Measurements from ENCODE around the gene ZNF862. TPM values are rescaled to one million over a fixed set of nuclear protein-coding genes. Genes with fewer than 3 reads are reported as not detected.

Gene ZNF862
- total RNA-seq, 4 donors from 2014 or later, result 6.6 to 40.3 (median 18.6) TPM

DNA sequence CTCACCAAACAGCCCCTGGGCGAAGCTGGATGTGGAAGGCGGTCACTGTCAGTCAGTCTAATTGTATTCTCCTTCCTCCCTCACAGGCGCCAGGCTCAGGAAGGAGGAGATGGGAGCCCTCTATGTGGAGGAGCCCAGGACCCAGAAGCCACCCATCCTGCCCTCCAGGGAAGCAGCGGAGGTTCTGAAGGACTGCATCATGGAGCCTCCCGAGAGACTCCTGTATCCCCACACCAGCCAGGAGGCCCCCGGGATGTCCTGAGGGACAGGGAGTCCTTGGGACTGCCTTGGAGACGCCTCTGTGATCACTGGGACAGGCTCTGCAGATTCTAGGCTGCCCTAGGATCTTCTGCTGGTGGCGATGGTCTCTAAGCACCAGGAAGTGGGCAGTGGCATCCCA lies 25.8 kb downstream of the ZNF862 start:
- Histone ChIP-seq H3K4me1 (no peaks in the 10 kb centered on the region), H3K4me3 (no peak overlapping the region), H3K27me3 (no peaks in the 10 kb centered on the region), H3K9me3 (no peaks in the 10 kb centered on the region), H3K36me3 (peaks cover 0 to 90% of the 10 kb centered on the region in 2 donors), H3K27ac (no peak overlapping the region)
- no peak for ATAC-seq
- no CpG with 5 or more reads among the region's 8 CpGs for WGBS, 2 donors (ENCODE audit: low coverage in 1 of 2)
- TF ChIP-seq, protein P1, sequence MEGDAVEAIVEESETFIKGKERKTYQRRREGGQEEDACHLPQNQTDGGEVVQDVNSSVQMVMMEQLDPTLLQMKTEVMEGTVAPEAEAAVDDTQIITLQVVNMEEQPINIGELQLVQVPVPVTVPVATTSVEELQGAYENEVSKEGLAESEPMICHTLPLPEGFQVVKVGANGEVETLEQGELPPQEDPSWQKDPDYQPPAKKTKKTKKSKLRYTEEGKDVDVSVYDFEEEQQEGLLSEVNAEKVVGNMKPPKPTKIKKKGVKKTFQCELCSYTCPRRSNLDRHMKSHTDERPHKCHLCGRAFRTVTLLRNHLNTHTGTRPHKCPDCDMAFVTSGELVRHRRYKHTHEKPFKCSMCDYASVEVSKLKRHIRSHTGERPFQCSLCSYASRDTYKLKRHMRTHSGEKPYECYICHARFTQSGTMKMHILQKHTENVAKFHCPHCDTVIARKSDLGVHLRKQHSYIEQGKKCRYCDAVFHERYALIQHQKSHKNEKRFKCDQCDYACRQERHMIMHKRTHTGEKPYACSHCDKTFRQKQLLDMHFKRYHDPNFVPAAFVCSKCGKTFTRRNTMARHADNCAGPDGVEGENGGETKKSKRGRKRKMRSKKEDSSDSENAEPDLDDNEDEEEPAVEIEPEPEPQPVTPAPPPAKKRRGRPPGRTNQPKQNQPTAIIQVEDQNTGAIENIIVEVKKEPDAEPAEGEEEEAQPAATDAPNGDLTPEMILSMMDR (IDR thresholded peaks at IDR 0.05), result no peak
- TF ChIP-seq EP300 (IDR thresholded peaks at IDR 0.05) (no peak), POLR2AphosphoS5 (IDR thresholded peaks at IDR 0.05) (no peak), POLR2A (IDR thresholded peaks at IDR 0.05) (no peak)

DNA sequence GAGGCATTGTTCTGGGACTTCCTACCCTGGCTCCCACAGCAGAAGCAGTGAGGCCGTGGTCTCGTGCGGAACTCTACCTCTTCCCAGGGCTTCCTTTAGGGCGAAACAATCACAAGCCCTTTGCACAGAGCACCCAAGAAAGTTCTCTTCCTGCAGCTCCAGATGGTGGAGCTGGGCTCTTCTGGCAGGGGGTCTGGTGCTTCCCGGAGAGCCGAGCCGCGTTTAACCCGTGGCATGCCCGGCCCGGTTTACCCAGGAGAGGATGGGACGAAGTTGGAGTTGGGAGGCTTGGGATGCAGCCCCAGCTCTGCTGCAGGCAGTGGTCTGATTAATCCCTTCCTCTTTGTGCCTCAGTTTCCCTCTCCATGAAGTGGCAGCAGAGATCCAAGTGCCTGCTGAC lies 26.6 kb downstream of the ZNF862 start:
- peaks cover 0 to 89% of the 10 kb centered on the region in 2 donors for H3K36me3 ChIP-seq
- no CpG with 5 or more reads among the region's 12 CpGs for WGBS, 2 donors (ENCODE audit: low coverage in 1 of 2)
- H3K27me3 ChIP-seq, result no peaks in the 10 kb centered on the region
- H3K9me3 ChIP-seq, result no peaks in the 10 kb centered on the region
- no peaks in the 10 kb centered on the region for H3K4me1 ChIP-seq
- TF ChIP-seq EP300 (IDR thresholded peaks at IDR 0.05), result no peak
- TF ChIP-seq POLR2AphosphoS5 (IDR thresholded peaks at IDR 0.05), result no peak
- TF ChIP-seq, protein P1 (IDR thresholded peaks at IDR 0.05), result no peak
- no peak for TF ChIP-seq POLR2A (IDR thresholded peaks at IDR 0.05)
- no peak overlapping the region for H3K27ac ChIP-seq
- no peak overlapping the region for H3K4me3 ChIP-seq
- no peak for ATAC-seq

DNA sequence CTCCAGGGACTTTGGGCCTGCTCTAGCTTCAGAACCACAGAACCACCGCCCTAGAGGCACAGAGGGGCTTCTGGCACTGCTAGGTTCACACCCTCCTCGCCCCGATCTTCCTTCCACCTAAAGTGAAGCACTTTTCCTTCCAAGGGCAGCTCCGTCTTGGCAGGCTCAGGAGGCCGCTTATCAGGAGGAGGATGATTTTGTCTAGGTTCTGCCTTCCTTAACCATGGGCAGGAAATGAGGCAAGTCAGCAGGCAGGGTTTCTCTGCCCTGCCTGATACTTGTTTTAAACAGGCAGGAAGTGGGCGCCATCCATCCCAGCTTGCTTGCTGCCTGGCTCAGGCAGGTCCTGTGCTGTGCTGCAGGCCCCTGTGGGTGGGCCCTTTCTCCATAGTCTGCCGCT lies 27.3 kb downstream of the ZNF862 start:
- H3K9me3 ChIP-seq, result no peaks in the 10 kb centered on the region
- no peak overlapping the region for H3K27ac ChIP-seq
- H3K27me3 ChIP-seq, result no peaks in the 10 kb centered on the region
- H3K4me1 ChIP-seq, result no peaks in the 10 kb centered on the region
- H3K36me3 ChIP-seq, result peaks cover 0 to 82% of the 10 kb centered on the region in 2 donors
- H3K4me3 ChIP-seq, result no peak overlapping the region
- WGBS, 2 donors (ENCODE audit: low coverage in 1 of 2), result 80% methylated on average over 1 of the region's 7 CpGs; no CpG with 5 or more reads in 1 of the 2 donors
- TF ChIP-seq EP300 (IDR thresholded peaks at IDR 0.05) (no peak), POLR2AphosphoS5 (IDR thresholded peaks at IDR 0.05) (no peak), POLR2A (IDR thresholded peaks at IDR 0.05) (no peak)
- ATAC-seq, result no peak

DNA sequence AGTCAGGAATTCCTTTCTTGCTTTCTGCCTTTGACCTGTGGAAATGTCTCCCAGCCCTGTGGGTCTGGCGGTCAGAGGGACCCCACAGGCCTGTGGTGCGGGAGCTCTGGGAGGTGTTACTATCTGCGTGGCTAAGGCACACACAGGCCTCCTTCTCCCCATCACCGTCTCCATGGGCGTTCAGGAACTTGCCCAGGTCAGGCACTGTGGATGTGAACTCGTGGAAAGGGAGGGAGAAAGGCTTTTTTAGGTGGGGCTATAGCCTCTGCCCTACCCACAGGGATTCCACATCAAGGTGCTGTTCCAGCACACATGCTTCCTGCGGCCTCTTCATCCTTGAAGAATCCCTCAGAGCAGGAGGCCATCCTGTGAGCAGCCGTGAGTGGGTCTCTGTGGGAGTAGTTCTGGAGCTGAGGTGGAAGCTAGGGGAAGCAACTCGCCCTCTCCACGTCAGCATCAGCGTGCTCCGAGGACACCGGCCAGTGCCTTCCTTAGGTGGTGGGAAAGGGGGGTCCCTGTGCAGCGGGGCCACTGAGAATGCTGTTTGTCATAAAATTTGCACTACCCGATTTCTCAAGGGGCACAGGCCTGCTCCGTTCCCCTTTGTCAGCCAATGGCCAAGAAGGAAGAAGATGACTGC lies 28.1 kb downstream of the ZNF862 start:
- no peak for ATAC-seq
- TF ChIP-seq, protein P1 (IDR thresholded peaks at IDR 0.05), result no peak
- no peak for TF ChIP-seq EP300 (IDR thresholded peaks at IDR 0.05)
- TF ChIP-seq POLR2A (IDR thresholded peaks at IDR 0.05), result no peak
- no peak for TF ChIP-seq POLR2AphosphoS5 (IDR thresholded peaks at IDR 0.05)
- peaks cover 0 to 73% of the 10 kb centered on the region in 2 donors for H3K36me3 ChIP-seq

DNA sequence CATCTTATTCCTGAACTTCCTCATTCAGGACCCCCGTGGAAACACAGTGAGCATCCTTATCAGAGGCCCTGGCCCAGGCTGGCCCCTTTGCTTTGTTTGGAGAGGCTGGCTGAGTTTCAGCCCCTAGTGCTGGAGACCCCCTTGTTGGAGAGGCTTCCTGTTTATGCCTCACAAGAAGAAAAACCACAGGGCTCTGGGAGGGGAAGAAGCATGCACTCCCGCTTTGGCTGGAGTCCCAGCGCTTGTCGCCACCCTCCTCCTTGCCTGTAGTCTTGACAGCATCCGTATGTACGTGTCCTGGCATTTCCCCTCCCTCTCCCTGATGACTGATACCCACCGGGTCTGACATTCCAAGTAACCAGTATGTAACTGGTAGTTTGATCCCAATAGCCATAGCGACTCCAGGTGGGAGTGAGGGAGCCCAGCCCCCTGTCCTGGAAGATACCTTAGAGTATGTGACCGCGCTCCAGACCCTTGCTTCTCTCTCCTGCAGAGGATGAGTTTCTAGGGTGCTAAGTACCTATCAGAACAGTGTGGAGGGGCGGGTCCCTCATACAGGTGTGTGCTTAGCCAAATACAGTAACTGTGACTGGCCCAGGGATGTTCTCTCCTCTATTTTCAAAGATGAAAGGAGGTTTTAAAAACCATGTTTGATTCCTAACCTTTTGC lies 28.7 kb downstream of the ZNF862 start:
- TF ChIP-seq POLR2AphosphoS5 (IDR thresholded peaks at IDR 0.05), result no peak
- TF ChIP-seq POLR2A (IDR thresholded peaks at IDR 0.05), result no peak
- no peak for TF ChIP-seq EP300 (IDR thresholded peaks at IDR 0.05)
- TF ChIP-seq, protein P1 (IDR thresholded peaks at IDR 0.05), result no peak
- ATAC-seq, result no peak
- 40 to 84% methylated on average over 3 to 6 of the region's 11 CpGs for whole genome bisulfite sequencing, 2 donors (ENCODE audit: low coverage in 1 of 2)

More for the DNA sequence above, 28.1 kb downstream of the ZNF862 start:
- Histone ChIP-seq H3K4me3 (no peak overlapping the region), H3K27ac (no peak overlapping the region), H3K4me1 (no peaks in the 10 kb centered on the region), H3K9me3 (no peaks in the 10 kb centered on the region), H3K27me3 (no peaks in the 10 kb centered on the region)
- WGBS, 2 donors (ENCODE audit: low coverage in 1 of 2), result 73 to 81% methylated on average over 3 to 5 of the region's 16 CpGs

More for the DNA sequence above, 28.7 kb downstream of the ZNF862 start:
- Histone ChIP-seq H3K9me3 (no peaks in the 10 kb centered on the region), H3K27ac (no peak overlapping the region), H3K27me3 (no peaks in the 10 kb centered on the region), H3K36me3 (peaks cover 0 to 67% of the 10 kb centered on the region in 2 donors), H3K4me3 (no peak overlapping the region), H3K4me1 (peaks cover 0 to 4% (median 0%) of the 10 kb centered on the region in 3 donors)

Measured in gastroesophageal sphincter (tissue), 4 donors.